ENCODE data around the gene USP7.
"Not testable (repeated sequence)": the region's sequence is repeated elsewhere in the genome, so short reads cannot be mapped to it uniquely, and the experiment has no call there.

Gene USP7

GRCh38 chr16:8878523-8878911, 85.2 kb downstream of the USP7 start:
- POLR2A ChIA-PET = interaction anchor here (1.7 kb wide), 1 partner anchor 10 kb away, joined by 5 read pairs; the partner anchor contains the start of gene CARHSP1
- TF ChIP-seq ARNT (IDR thresholded peaks at IDR 0.05) = no peak
- no peak for TF ChIP-seq CTBP1 (IDR thresholded peaks at IDR 0.05; ENCODE audit: borderline replicate concordance)
- no peak for TF ChIP-seq FOXK2 (IDR thresholded peaks at IDR 0.05)
- no peak for TF ChIP-seq LEF1 (IDR thresholded peaks at IDR 0.05; ENCODE audit: borderline replicate concordance)
- no peak for TF ChIP-seq HDGF (IDR thresholded peaks at IDR 0.05; ENCODE audit: borderline replicate concordance)
- TF ChIP-seq FOXM1 (IDR thresholded peaks at IDR 0.05; ENCODE audit: borderline replicate concordance) = no peak
- TF ChIP-seq L3MBTL2 (conservative IDR thresholded peaks at IDR 0.05) = no peak
- TF ChIP-seq BHLHE40 (IDR thresholded peaks at IDR 0.05; ENCODE audit: borderline replicate concordance) = no peak
- no peak for TF ChIP-seq TARDBP (IDR thresholded peaks at IDR 0.05)
- no peak for TF ChIP-seq ELF4 (IDR thresholded peaks at IDR 0.05)
- no peak for TF ChIP-seq NFRKB (IDR thresholded peaks at IDR 0.05)
- TF ChIP-seq SP1 (IDR thresholded peaks at IDR 0.05) = no peak
- no peak for TF ChIP-seq ZNF384 (IDR thresholded peaks at IDR 0.05)
- no peak for TF ChIP-seq PKNOX1 (IDR thresholded peaks at IDR 0.05)
- no peak for TF ChIP-seq SUZ12 (IDR thresholded peaks at IDR 0.05)
- TF ChIP-seq FOXA1 (IDR thresholded peaks at IDR 0.05) = no peak
- no peak for DNase-seq (ENCODE audit: extremely low spot score)
- CTCF ChIA-PET = no interaction called here

GRCh38 chr16:8877894-8878522, 85.7 kb downstream of the USP7 start:
- ChIA-PET CTCF (no interaction called here), POLR2A (interaction anchor here (1.7 kb wide), 1 partner anchor 9 kb away, joined by 5 read pairs; the partner anchor contains the start of gene CARHSP1)
- no peak for DNase-seq (ENCODE audit: extremely low spot score)
- TF ChIP-seq FOXM1 (IDR thresholded peaks at IDR 0.05; ENCODE audit: borderline replicate concordance) = no peak
- TF ChIP-seq NFRKB (IDR thresholded peaks at IDR 0.05) = no peak
- no peak for TF ChIP-seq FOXA1 (IDR thresholded peaks at IDR 0.05)

GRCh38 chr16:8875317-8875716, 88.4 kb downstream of the USP7 start:
- DNase-seq (ENCODE audit: extremely low spot score); POLR2A ChIA-PET; CTCF ChIA-PET: not testable (repeated sequence)

GRCh38 chr16:8874388-8874787, 89.3 kb downstream of the USP7 start:
- CTCF ChIA-PET = interaction anchor here (0.6 to 1.0 kb wide), 2 partner anchors 11 to 61 kb away, joined by 3 read pairs; no protein-coding TSS in a partner anchor
- POLR2A ChIA-PET = no interaction called here
- TF ChIP-seq ARNT (IDR thresholded peaks at IDR 0.05) = no peak
- TF ChIP-seq ZNF384 (IDR thresholded peaks at IDR 0.05) = no peak
- no peak for TF ChIP-seq HDGF (IDR thresholded peaks at IDR 0.05; ENCODE audit: borderline replicate concordance)
- no peak for TF ChIP-seq SP1 (IDR thresholded peaks at IDR 0.05)
- no peak for TF ChIP-seq BHLHE40 (IDR thresholded peaks at IDR 0.05; ENCODE audit: borderline replicate concordance)
- no peak for TF ChIP-seq TARDBP (IDR thresholded peaks at IDR 0.05)
- TF ChIP-seq ELF4 (IDR thresholded peaks at IDR 0.05) = no peak
- TF ChIP-seq SUZ12 (IDR thresholded peaks at IDR 0.05) = no peak
- DNase-seq (ENCODE audit: extremely low spot score) = no peak

GRCh38 chr16:8873866-8874195, 89.9 kb downstream of the USP7 start:
- CTCF ChIA-PET = interaction anchor here (0.8 to 1.0 kb wide), 2 partner anchors 10 to 62 kb away, joined by 3 read pairs; no protein-coding TSS in a partner anchor
- POLR2A ChIA-PET; DNase-seq (ENCODE audit: extremely low spot score): not testable (repeated sequence)

GRCh38 chr16:8872967-8873865, 90.5 kb downstream of the USP7 start:
- ChIA-PET POLR2A (no interaction called here), CTCF (interaction anchor here (0.8 kb wide), 1 partner anchor 9 kb away, joined by 3 read pairs; no protein-coding TSS in a partner anchor)
- no peak for TF ChIP-seq NFRKB (IDR thresholded peaks at IDR 0.05)
- TF ChIP-seq ARNT (IDR thresholded peaks at IDR 0.05) = no peak
- TF ChIP-seq BHLHE40 (IDR thresholded peaks at IDR 0.05; ENCODE audit: borderline replicate concordance) = no peak
- no peak for TF ChIP-seq ZNF384 (IDR thresholded peaks at IDR 0.05)
- TF ChIP-seq SP1 (IDR thresholded peaks at IDR 0.05) = no peak
- no peak for TF ChIP-seq CTBP1 (IDR thresholded peaks at IDR 0.05; ENCODE audit: borderline replicate concordance)
- no peak for TF ChIP-seq LEF1 (IDR thresholded peaks at IDR 0.05; ENCODE audit: borderline replicate concordance)
- no peak for TF ChIP-seq ELF4 (IDR thresholded peaks at IDR 0.05)
- TF ChIP-seq FOXM1 (IDR thresholded peaks at IDR 0.05; ENCODE audit: borderline replicate concordance) = no peak
- DNase-seq (ENCODE audit: extremely low spot score) = no peak

GRCh38 chr16:8872071-8872470, 91.6 kb downstream of the USP7 start:
- no peak for DNase-seq (ENCODE audit: extremely low spot score)
- ChIA-PET POLR2A (no interaction called here), CTCF (interaction anchor here (2.4 kb wide), 1 partner anchor 8 kb away, joined by 8 read pairs; no protein-coding TSS in a partner anchor)
- no peak for TF ChIP-seq LEF1 (IDR thresholded peaks at IDR 0.05; ENCODE audit: borderline replicate concordance)
- TF ChIP-seq NFRKB (IDR thresholded peaks at IDR 0.05) = no peak
- no peak for TF ChIP-seq L3MBTL2 (conservative IDR thresholded peaks at IDR 0.05)
- TF ChIP-seq ARNT (IDR thresholded peaks at IDR 0.05) = no peak
- no peak for TF ChIP-seq ZNF384 (IDR thresholded peaks at IDR 0.05)
- no peak for TF ChIP-seq TARDBP (IDR thresholded peaks at IDR 0.05)
- TF ChIP-seq HDGF (IDR thresholded peaks at IDR 0.05; ENCODE audit: borderline replicate concordance) = no peak
- no peak for TF ChIP-seq CTBP1 (IDR thresholded peaks at IDR 0.05; ENCODE audit: borderline replicate concordance)
- no peak for TF ChIP-seq SUZ12 (IDR thresholded peaks at IDR 0.05)
- TF ChIP-seq FOXM1 (IDR thresholded peaks at IDR 0.05; ENCODE audit: borderline replicate concordance) = no peak
- no peak for TF ChIP-seq PKNOX1 (IDR thresholded peaks at IDR 0.05)
- TF ChIP-seq FOXK2 (IDR thresholded peaks at IDR 0.05) = no peak
- no peak for TF ChIP-seq BHLHE40 (IDR thresholded peaks at IDR 0.05; ENCODE audit: borderline replicate concordance)
- no peak for TF ChIP-seq SP1 (IDR thresholded peaks at IDR 0.05)

- ChIA-PET CTCF (interaction anchor here (0.6 kb wide), 1 partner anchor 11 kb away, joined by 3 read pairs; no protein-coding TSS in a partner anchor), POLR2A (interaction anchor here (2.2 kb wide), 1 partner anchor 195 kb away, joined by 9 read pairs; the partner anchor contains the start of gene ABAT)
- not testable (repeated sequence) for DNase-seq (ENCODE audit: extremely low spot score)
These were observed 93.8 kb downstream of the USP7 start for GRCh38 chr16:8869988-8870241.

All from HEK293T (cell line).